GM18526 (cell line): ENCODE results near the gene DROSHA.
A peak's percentile ranks its signal among the peaks of the same experiment; 100 is the strongest.

Experiments used
- POLR2A ChIP-seq: IDR thresholded peaks from 3 replicates; pipeline ENCODE4 v1.6.1; 2011; ENCODE audit not compliant: insufficient read length; ENCODE audit errors: extremely low read depth

DROSHA gene, protein sequence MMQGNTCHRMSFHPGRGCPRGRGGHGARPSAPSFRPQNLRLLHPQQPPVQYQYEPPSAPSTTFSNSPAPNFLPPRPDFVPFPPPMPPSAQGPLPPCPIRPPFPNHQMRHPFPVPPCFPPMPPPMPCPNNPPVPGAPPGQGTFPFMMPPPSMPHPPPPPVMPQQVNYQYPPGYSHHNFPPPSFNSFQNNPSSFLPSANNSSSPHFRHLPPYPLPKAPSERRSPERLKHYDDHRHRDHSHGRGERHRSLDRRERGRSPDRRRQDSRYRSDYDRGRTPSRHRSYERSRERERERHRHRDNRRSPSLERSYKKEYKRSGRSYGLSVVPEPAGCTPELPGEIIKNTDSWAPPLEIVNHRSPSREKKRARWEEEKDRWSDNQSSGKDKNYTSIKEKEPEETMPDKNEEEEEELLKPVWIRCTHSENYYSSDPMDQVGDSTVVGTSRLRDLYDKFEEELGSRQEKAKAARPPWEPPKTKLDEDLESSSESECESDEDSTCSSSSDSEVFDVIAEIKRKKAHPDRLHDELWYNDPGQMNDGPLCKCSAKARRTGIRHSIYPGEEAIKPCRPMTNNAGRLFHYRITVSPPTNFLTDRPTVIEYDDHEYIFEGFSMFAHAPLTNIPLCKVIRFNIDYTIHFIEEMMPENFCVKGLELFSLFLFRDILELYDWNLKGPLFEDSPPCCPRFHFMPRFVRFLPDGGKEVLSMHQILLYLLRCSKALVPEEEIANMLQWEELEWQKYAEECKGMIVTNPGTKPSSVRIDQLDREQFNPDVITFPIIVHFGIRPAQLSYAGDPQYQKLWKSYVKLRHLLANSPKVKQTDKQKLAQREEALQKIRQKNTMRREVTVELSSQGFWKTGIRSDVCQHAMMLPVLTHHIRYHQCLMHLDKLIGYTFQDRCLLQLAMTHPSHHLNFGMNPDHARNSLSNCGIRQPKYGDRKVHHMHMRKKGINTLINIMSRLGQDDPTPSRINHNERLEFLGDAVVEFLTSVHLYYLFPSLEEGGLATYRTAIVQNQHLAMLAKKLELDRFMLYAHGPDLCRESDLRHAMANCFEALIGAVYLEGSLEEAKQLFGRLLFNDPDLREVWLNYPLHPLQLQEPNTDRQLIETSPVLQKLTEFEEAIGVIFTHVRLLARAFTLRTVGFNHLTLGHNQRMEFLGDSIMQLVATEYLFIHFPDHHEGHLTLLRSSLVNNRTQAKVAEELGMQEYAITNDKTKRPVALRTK (N-terminal part only)

GRCh38 chr5:31531888-31532547 lies at the start of gene DROSHA, which contains the start of gene C5orf22:
TSS of gene DROSHA (minus strand) at chr5:31532093. CDS start at chr5:31529059, 3,034 bp downstream.
TSS of gene C5orf22 (plus strand) at chr5:31532301. CDS start at chr5:31532393, 92 bp downstream.
- TF ChIP-seq POLR2A: peak; percentile 62

DNA sequence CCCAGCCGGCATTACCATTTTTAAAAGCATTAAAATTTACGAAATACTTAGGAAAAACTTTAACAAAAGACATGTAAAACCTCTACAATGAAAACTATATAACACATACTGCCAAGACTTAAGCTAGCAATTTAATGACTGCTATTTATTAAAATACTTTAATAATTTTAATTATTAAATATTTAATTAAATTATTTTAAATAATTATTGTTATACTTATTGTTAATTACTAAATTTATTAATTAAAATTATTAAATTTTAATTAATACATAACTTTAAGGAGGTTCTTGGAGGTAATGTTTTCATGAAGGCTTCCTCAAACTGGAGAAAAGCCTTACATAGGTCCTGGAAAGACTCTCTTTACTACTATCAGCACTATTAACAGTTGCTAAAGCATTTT lies 47.7 kb upstream of the DROSHA start:
- no peak for TF ChIP-seq POLR2A

GRCh38 chr5:31577438-31577837 lies 45.5 kb upstream of the DROSHA start:
- TF ChIP-seq POLR2A: no peak

GRCh38 chr5:31574772-31575171 lies 42.9 kb upstream of the DROSHA start:
- TF ChIP-seq POLR2A: no peak

DNA sequence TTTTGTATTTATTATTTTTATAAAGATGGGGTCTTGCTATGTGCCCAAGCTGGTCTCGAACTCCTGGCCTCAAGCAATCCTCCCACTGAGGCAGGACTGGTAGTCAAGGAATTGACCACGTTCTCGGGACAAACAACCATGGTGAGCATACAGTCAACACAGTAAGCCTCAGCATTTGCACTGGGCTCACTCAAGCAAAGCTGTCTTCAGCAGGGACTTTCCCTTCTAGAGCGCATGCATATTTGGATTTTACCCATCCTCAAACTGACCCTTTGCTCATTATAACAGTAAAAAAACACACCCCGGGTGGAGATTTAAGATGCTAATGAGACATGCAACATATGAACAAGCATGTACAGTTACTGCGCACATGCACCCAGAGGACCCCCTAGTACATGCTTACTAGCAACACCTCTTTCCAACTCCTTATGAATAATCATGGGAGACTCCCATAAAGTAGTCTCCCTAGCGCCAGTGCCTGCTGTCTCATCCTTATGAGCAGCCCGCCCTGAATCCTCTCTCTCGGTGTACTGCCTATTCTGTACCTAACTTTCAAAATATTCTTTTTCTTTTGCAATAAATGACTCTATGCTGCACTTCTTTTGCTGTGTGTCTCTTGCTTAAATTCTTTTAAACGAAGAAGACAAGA lies 41.7 kb upstream of the DROSHA start:
- no peak for TF ChIP-seq POLR2A

- TF ChIP-seq POLR2A: no peak
Observed at GRCh38 chr5:31569068-31569467, 37.2 kb upstream of the DROSHA start.

GRCh38 chr5:31568302-31568835 lies 36.5 kb upstream of the DROSHA start:
- TF ChIP-seq POLR2A: no peak

DNA sequence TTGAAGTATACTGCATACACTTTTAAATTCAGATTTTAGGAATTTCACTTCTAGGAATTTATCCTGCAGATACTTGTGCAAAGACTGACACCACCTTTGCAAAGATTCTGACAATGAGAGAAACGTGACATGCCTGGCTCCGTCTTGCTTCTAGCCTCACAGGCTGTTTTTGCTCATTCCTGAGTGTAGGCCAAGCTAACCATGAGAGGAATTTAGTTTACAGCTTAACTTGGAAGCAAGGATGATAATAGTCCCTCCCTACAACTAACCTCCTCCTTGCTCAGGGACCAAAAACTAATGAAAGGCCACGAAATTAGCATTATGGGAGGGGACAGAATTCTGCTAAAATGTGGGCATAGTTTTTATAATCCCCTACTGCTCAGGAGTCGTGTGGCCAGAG lies 31.3 kb upstream of the DROSHA start:
- no peak for TF ChIP-seq POLR2A

DNA sequence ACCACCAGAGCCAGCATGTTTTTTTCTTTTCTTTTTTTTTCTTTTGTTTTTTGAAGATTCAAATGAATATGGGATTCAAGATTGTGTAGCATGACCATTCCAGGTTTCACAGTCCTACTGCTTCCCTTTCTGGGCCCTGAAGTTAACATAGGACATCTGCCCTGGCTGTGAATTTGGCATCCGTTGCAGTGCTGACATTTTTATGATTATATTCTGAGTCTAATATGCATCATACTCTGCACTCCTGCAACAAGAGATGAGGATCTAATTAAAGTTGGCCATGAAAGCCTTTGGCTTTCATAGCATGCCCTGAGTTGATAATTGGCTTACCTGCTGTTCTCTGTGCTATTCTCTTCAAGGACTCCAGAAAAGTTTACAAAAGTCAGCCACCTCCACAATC lies 30.1 kb upstream of the DROSHA start:
- TF ChIP-seq POLR2A: no peak

DNA sequence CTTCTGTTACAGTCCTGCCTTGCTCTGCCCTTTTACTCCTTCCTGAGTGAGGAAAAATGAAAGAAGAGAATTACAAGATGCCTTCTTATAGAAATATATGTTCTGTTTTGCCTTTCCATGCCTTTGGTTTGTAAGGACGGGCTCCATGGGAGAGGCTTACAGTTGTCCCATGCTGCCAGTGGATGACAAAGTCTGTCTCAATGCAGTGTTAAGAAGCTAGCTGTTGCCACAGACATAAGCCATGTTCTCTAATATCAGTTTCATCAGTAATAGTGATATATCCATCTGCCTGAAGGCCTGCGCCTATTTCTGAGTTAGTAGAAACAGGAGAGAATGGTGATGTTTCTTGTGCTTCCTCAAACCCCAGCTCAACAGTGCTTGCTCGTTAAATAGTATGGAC lies 28.0 kb upstream of the DROSHA start:
- no peak for TF ChIP-seq POLR2A

DNA sequence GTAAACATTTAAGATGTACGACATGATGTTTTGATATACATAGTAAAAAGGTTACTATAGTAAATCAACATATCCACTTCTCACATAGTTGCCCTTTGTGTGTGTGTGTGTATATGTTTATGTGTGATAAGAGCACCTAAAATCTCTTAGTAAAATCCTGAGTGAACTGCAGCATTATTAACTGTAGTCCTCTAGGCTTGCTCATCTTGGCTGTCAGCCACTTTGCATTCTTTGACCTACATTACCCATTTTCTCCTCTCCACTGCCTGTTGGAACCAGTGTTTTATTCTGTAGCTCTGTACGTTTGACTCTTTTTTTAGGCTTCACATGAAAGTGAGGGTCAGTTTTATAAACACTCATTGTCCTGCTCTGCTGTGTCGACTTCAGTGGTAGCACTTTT lies 24.6 kb upstream of the DROSHA start:
- TF ChIP-seq POLR2A: no peak

- TF ChIP-seq POLR2A: no peak
Observed at GRCh38 chr5:31554552-31554951, 22.7 kb upstream of the DROSHA start.

DNA sequence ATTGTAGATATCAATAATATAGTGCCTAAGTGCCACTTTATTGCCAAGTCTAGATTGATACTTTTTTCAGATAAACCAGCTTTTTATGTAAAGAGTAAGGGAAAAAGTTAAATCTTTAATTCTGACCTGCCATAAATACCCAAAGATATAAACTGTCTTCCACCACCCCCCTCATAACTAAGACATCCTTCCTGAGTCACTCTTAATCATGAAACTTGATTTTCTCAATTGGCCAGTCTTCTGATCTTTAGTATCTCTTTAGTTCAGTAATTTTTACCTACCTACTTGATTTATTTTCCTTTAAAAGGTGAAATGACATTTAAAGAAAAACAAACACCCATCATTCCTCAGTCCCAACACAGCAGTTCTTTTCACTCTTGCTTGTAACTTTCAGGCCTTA lies 22.0 kb upstream of the DROSHA start:
- no peak for TF ChIP-seq POLR2A

- no peak for TF ChIP-seq POLR2A
Observed at GRCh38 chr5:31551878-31552277, 20.0 kb upstream of the DROSHA start.

DNA sequence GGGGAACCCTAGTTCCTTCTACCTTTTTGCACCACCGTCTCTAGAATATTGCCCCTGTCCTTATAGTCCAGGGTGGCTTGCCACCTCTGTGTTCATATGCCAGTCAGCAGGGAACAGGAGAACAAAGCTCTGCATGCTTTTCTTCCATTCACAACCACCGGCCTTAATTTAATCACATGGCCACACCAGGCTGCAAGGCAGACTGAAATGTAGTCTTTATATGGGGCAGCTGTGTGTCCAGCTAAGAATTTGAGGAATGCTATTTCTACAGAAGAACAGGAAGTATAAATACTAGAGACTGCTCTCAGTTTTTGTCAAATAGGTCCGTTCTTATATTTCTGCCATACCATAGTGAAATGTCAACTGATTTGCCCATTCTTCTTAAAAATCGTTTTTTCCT lies 6.0 kb upstream of the DROSHA start:
- TF ChIP-seq POLR2A: no peak

GRCh38 chr5:31537349-31537748 lies 5.5 kb upstream of the DROSHA start:
- TF ChIP-seq POLR2A: no peak
